Right lobe of liver (tissue), 6 donors: ENCODE results near the gene PYURF. TPM values are rescaled to one million over a fixed set of nuclear protein-coding genes. Genes with fewer than 3 reads are reported as not detected.

Source experiments
- ATAC-seq, 4 donors: fragments of 200-7000 bp; cut with Tn5 transposase; one replicate each; pipeline ENCODE4 v1.9.1; 2020; ENCODE audit warnings: mild to moderate bottlenecking in 4 of 4, moderate library complexity in 4 of 4
- DNase-seq, 3 donors: peaks; one replicate each; pipeline ENCODE4 v3.0.0-alpha.2; 2020
- H3K27ac ChIP-seq, 3 donors: fragments of 200-600 bp; one replicate each; pipeline ENCODE4 v1.8.0; 2022
- H3K27me3 ChIP-seq, 2 donors: fragments of 200-600 bp; one replicate each; pipeline ENCODE4 v1.8.0; 2022
- H3K36me3 ChIP-seq, 4 donors: fragments of 200-600 bp; sonication (generic) in 1 of 4; one replicate each; pipeline versions ENCODE4 v1.5.1 to v1.8.0; 2017 to 2022; ENCODE audit warnings: control low read depth in 1 of 4
- H3K4me1 ChIP-seq, 4 donors: fragments of 200-600 bp; sonication (generic) in 1 of 4; one replicate each; pipeline versions ENCODE4 v1.5.1 to v1.8.0; 2017 to 2022; ENCODE audit warnings: control low read depth in 1 of 4
- H3K4me3 ChIP-seq, 3 donors: fragments of 200-600 bp; one replicate each; pipeline ENCODE4 v1.8.0; 2022
- H3K9me3 ChIP-seq, 4 donors: fragments of 200-600 bp; sonication (generic) in 1 of 4; one replicate each; pipeline versions ENCODE4 v1.5.1 to v1.8.0; 2017 to 2022; ENCODE audit warnings: control low read depth in 1 of 4
- CTCF ChIP-seq, 4 donors: fragments of 200-600 bp in 3 of 4; fragments of 450-650 bp in 1 of 4; IDR thresholded peaks; one replicate each; pipeline versions ENCODE4 v1.5.1 to v1.8.0; 2016 to 2022; ENCODE audit warnings: antibody characterized with exemption in 4 of 4, mild to moderate bottlenecking in 2 of 4
- POLR2A ChIP-seq: fragments of 450-650 bp; IDR thresholded peaks from one replicate; pipeline ENCODE4 v1.6.1; 2017; ENCODE audit warnings: antibody characterized with exemption, mild to moderate bottlenecking
- WGBS: methylation state at CpG from one replicate; pipeline ENCODE4 v1.1.6; 2018; ENCODE audit warnings: low coverage, low lambda C conversion rate; ENCODE audit not compliant: insufficient coverage; ENCODE audit errors: missing lambda C conversion rate; 5-methylcytosine and 5-hydroxymethylcytosine counted together
- intact Hi-C, 2 donors: fragments of 100-400 bp; cut with DNase I; formaldehyde crosslinking; loops; one replicate each; pipeline versions ENCODE4 v1.11.2 to v1.14.1; 2022
- long read RNA-seq: library from polyadenylated mRNA; unstranded; transcript quantifications from one replicate; pipeline ENCODE4 v2.0.0, GENCODE V29; 2019
- total RNA-seq, 6 experiments: library from RNA; depleted of rRNA in 2 of 6; stranded (reverse); fragments of >200 nt in 2 of 6; fragmentation: NEBNext Ultra II Directional in 3 of 6; extraction: Animal tissue kit (Norgen Biotek cat#: 25700) in 3 of 6; gene quantifications; one replicate each; pipeline versions ENCODE4 v1.1.0 to v1.2.4, GENCODE V29; 2016 to 2023
- donor health status: DM: no; HTN: yes; CAD: no.
- donor health status: DM: no; HTN: no; CAD: no.
- donor health status: DM: no; HTN: no; CAD: no.
- donor health status: DM: no; HTN: yes; CAD: no.
- donor health status: DM: no; HTN: yes; CAD: no.

Gene PYURF
- total RNA-seq, result 10 to 100 TPM; 32.2 to 53.8 (median 44.7) TPM
- long read RNA-seq, transcript PYURF-201 (2 exons, 1,361 nt), result major isoform, 40 of 40 reads
- long read RNA-seq, partial matches to known transcripts, result 0 of 40 reads
- long read RNA-seq, other reads (novel, unspliced or antisense), result 0 of 40 reads

GRCh38 chr4:88523325-88524129, at the start of gene PYURF:
TSS of gene PYURF (minus strand) at chr4:88523776. CDS start at chr4:88523700, 76 bp downstream.
- intact Hi-C loops, result no loop called here
- TF ChIP-seq CTCF (IDR thresholded peaks at IDR 0.05) (peak in 1 of 4 donors; percentile 5), POLR2A (peak; percentile 94)
- ATAC-seq (peak; percentile 97 to 99 (median 98)), DNase-seq (peak; percentile 96 to 97 (median 96))
- Histone ChIP-seq H3K27ac (peak within 1 kb of the TSS; percentile 81 to 91 (median 81)), H3K4me1 (peaks cover 0 to 16% (median 4%) of the 10 kb centered on the region in 4 donors), H3K36me3 (peaks cover 0 to 9% (median 5%) of the 10 kb centered on the region in 4 donors), H3K4me3 (peak within 1 kb of the TSS; percentile 80 to 93 (median 86)), H3K27me3 (no peaks in the 10 kb centered on the region), H3K9me3 (no peaks in the 10 kb centered on the region)
- 0% methylated on average over 5 of the region's 68 CpGs for WGBS

GRCh38 chr4:88570001-88570400, 46.4 kb upstream of the PYURF start:
- Histone ChIP-seq H3K4me1 (no peaks in the 10 kb centered on the region), H3K27me3 (no peaks in the 10 kb centered on the region), H3K36me3 (no peaks in the 10 kb centered on the region), H3K9me3 (no peaks in the 10 kb centered on the region), H3K27ac (no peak overlapping the region), H3K4me3 (no peak overlapping the region)
- intact Hi-C loops, result no loop called here
- TF ChIP-seq CTCF (IDR thresholded peaks at IDR 0.05), result no peak
- no peak for TF ChIP-seq POLR2A
- ATAC-seq (no peak), DNase-seq (no peak)

- H3K36me3 ChIP-seq, result no peaks in the 10 kb centered on the region
- ATAC-seq (no peak), DNase-seq (no peak)
- H3K4me1 ChIP-seq, result no peaks in the 10 kb centered on the region
- H3K27me3 ChIP-seq, result no peaks in the 10 kb centered on the region
- H3K27ac ChIP-seq, result no peak overlapping the region
- H3K9me3 ChIP-seq, result no peaks in the 10 kb centered on the region
- intact Hi-C loops, result no loop called here
- WGBS, result 60% methylated on average over 1 of the region's 1 CpG
- TF ChIP-seq POLR2A (no peak), CTCF (IDR thresholded peaks at IDR 0.05) (no peak)
- no peak overlapping the region for H3K4me3 ChIP-seq
Measured at GRCh38 chr4:88567591-88567990, 44.0 kb upstream of the PYURF start.

GRCh38 chr4:88549815-88550214, 26.2 kb upstream of the PYURF start:
- no peaks in the 10 kb centered on the region for H3K36me3 ChIP-seq
- intact Hi-C loops, result no loop called here
- WGBS, result 80% methylated on average over 7 of the region's 7 CpGs
- H3K27ac ChIP-seq, result no peak overlapping the region
- ATAC-seq (no peak), DNase-seq (no peak)
- no peak for TF ChIP-seq CTCF (IDR thresholded peaks at IDR 0.05)
- TF ChIP-seq POLR2A, result no peak
- no peaks in the 10 kb centered on the region for H3K27me3 ChIP-seq
- H3K4me3 ChIP-seq, result no peak overlapping the region
- no peaks in the 10 kb centered on the region for H3K9me3 ChIP-seq
- no peaks in the 10 kb centered on the region for H3K4me1 ChIP-seq
